Neutrophil (primary cell): ENCODE data around the gene FLT1.

Source experiments
- H3K27ac ChIP-seq: fragments of 200-600 bp; sonication (generic); 2 replicates; pipeline ENCODE4 v1.5.1; 2016; ENCODE audit warnings: mild to moderate bottlenecking, moderate library complexity
- H3K27me3 ChIP-seq: fragments of 200-600 bp; sonication (generic); 2 replicates; pipeline ENCODE4 v1.6.0; 2016; ENCODE audit warnings: mild to moderate bottlenecking
- H3K36me3 ChIP-seq: fragments of 200-600 bp; sonication (generic); 2 replicates; pipeline ENCODE4 v1.5.1; 2017
- H3K4me1 ChIP-seq, 2 experiments: fragments of 200-600 bp in 1 of 2; sonication (generic) in 1 of 2; 1 replicate in 1 of 2; 2 replicates in 1 of 2; pipeline versions ENCODE4 v1.5.1 to v1.6.1; 2013 to 2016; ENCODE audit warnings: low read depth in 1 of 2, low read length in 1 of 2, mild to moderate bottlenecking in 1 of 2, moderate library complexity in 1 of 2; ENCODE audit not compliant: control insufficient read depth in 1 of 2, insufficient read depth in 1 of 2
- H3K4me3 ChIP-seq, 2 experiments: fragments of 200-600 bp in 1 of 2; sonication (generic) in 1 of 2; 1 replicate in 1 of 2; 2 replicates in 1 of 2; pipeline ENCODE4 v1.5.1; 2013 to 2016; ENCODE audit warnings: low read depth in 1 of 2, low read length in 1 of 2, mild to moderate bottlenecking in 1 of 2, moderate library complexity in 1 of 2
- H3K9me3 ChIP-seq: fragments of 200-600 bp; sonication (generic); 2 replicates; pipeline ENCODE4 v1.5.1; 2016
- TF ChIP-seq, protein P1 (sequence below): fragments of 200-600 bp; sonication (generic); IDR thresholded peaks from 2 replicates; pipeline ENCODE4 v1.5.1; 2016; ENCODE audit warnings: antibody characterized with exemption

Gene FLT1

DNA sequence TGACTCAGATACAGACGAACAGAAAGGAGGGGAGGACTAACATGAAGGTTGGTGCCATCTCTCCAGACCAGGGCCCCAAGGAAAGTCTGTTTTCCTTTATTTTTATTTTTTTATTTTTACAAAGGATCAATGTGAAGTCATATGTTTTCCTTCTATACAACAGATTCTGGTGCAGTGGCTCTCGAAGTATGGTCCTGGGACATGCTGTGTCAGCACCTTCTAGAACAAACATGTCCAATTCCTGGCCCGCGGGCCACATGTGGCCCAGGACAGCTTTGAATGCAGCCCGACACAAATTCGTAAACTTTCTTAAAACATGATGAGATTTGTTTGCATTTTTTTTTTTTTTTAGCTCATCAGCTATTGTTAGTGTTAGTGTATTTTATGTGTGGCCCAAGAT lies 174.7 kb downstream of the FLT1 start:
- H3K4me3 ChIP-seq = no peak overlapping the region
- no peaks in the 10 kb centered on the region for H3K9me3 ChIP-seq
- no peaks in the 10 kb centered on the region for H3K36me3 ChIP-seq
- H3K27me3 ChIP-seq = peaks cover 24% of the 10 kb centered on the region
- H3K27ac ChIP-seq = no peak overlapping the region
- TF ChIP-seq, protein P1, sequence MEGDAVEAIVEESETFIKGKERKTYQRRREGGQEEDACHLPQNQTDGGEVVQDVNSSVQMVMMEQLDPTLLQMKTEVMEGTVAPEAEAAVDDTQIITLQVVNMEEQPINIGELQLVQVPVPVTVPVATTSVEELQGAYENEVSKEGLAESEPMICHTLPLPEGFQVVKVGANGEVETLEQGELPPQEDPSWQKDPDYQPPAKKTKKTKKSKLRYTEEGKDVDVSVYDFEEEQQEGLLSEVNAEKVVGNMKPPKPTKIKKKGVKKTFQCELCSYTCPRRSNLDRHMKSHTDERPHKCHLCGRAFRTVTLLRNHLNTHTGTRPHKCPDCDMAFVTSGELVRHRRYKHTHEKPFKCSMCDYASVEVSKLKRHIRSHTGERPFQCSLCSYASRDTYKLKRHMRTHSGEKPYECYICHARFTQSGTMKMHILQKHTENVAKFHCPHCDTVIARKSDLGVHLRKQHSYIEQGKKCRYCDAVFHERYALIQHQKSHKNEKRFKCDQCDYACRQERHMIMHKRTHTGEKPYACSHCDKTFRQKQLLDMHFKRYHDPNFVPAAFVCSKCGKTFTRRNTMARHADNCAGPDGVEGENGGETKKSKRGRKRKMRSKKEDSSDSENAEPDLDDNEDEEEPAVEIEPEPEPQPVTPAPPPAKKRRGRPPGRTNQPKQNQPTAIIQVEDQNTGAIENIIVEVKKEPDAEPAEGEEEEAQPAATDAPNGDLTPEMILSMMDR = no peak
- no peaks in the 10 kb centered on the region for H3K4me1 ChIP-seq

DNA sequence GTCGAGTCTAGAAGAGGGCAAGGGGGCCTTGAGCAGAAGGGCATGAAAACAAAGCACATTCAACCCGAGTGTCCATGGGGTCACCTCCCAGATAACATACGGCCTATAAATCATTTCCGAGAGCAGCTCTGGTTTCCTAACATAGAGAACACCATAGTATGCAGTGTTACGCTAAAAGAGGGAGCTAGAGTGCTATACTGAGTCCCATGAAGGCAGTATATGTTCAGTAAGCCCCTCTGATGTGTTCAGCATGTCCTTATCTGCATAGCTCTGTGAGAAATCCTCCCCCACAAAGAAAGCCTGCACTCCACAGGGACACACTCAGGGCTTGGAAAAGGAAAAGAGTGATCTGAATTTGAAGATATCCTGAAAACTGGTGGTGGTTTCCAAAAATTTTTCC lies 175.4 kb downstream of the FLT1 start:
- peaks cover 18% of the 10 kb centered on the region for H3K27me3 ChIP-seq
- no peaks in the 10 kb centered on the region for H3K36me3 ChIP-seq
- no peak overlapping the region for H3K4me3 ChIP-seq
- no peaks in the 10 kb centered on the region for H3K4me1 ChIP-seq
- H3K27ac ChIP-seq = no peak overlapping the region
- H3K9me3 ChIP-seq = no peaks in the 10 kb centered on the region
- TF ChIP-seq, protein P1 = no peak

DNA sequence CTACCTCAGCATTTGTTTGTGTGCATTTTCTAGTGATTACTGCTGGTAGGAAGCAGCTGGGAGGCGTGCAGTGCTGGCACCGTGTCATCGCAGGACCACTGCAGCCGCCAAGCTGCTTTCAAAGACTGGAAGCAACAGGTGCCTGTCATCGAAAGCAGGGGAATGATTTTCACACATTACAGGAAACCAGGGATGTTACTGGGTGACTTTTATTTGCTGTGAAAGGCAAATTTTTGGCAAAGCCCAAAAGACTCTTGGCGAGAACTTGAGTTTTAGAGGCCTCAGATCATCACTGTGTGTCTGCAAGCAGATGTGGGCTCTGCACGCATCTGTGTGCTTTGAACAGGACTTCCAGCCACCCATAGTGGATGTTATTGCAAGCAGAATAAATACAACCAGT lies 176.4 kb downstream of the FLT1 start:
- H3K9me3 ChIP-seq = no peaks in the 10 kb centered on the region
- peaks cover 15% of the 10 kb centered on the region for H3K27me3 ChIP-seq
- H3K36me3 ChIP-seq = no peaks in the 10 kb centered on the region
- no peaks in the 10 kb centered on the region for H3K4me1 ChIP-seq
- H3K4me3 ChIP-seq = no peak overlapping the region
- H3K27ac ChIP-seq = no peak overlapping the region
- TF ChIP-seq, protein P1 = no peak

DNA sequence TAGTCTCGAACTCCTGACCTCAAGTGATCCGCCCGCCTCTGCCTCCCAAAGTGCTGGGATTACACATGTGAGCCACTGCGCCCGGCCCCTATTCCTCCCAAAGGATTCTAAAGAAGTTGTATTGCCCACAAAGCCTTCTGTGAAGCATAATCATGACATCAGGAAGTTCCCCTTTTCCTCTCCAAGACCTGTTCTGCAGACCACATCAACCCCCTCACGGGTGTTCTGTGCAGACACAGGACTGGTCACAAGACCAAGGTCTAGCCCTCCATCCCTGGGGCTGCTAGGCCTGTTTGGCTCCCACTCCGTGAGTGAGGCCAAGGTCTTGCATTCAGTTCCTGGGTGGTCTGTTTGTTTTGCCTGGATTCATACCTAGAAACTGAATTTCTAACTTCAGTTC lies 178.1 kb downstream of the FLT1 start:
- Histone ChIP-seq H3K27me3 (peaks cover under 1% of the 10 kb centered on the region), H3K4me3 (no peak overlapping the region), H3K9me3 (no peaks in the 10 kb centered on the region), H3K4me1 (no peaks in the 10 kb centered on the region), H3K27ac (no peak overlapping the region), H3K36me3 (no peaks in the 10 kb centered on the region)
- TF ChIP-seq, protein P1 = no peak

DNA sequence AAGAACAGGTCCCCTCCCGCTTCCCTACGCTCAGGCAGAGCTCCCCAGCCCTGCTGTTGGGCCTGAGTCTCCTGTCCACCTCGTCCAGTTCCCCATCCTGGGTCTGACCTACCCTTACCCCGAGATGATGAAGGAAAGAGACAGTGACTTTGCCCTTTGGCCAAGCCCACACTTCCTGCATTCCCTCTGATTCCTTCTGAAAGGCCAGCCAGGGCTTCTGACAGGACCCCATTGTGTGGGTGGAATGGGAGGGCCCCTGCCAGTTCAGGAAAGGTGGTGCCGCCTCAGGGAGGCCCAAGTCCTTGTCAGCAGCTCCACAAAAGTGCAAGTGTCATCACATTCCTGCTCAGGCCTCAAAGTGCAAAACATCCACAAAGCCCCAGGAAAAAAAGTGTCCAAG lies 178.8 kb downstream of the FLT1 start:
- TF ChIP-seq, protein P1 = no peak
- Histone ChIP-seq H3K9me3 (no peaks in the 10 kb centered on the region), H3K36me3 (no peaks in the 10 kb centered on the region), H3K27ac (no peak overlapping the region), H3K4me3 (no peak overlapping the region), H3K4me1 (no peaks in the 10 kb centered on the region), H3K27me3 (no peaks in the 10 kb centered on the region)

DNA sequence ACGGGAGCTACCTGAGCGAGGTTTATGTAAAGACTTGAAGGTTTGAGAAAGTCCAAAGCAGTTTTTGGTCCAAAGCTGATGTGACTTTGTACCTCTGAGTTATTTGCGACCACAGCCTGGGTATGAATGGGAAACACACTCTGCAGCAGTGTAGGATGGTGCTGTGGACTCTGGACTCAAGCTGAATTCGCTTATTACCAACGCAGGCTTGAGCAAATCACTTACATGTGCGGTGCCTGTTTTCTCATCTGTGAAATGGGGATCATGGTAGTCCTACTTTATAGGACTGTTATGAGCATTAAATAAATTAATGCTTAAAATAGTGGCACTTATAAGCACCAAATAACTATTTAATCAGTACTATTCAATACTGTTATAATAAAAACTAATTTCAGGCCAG lies 180.0 kb downstream of the FLT1 start:
- no peaks in the 10 kb centered on the region for H3K9me3 ChIP-seq
- TF ChIP-seq, protein P1 = no peak

More for the DNA sequence above, 180.0 kb downstream of the FLT1 start:
- Histone ChIP-seq H3K27ac (no peak overlapping the region), H3K4me3 (no peak overlapping the region), H3K27me3 (no peaks in the 10 kb centered on the region), H3K4me1 (no peaks in the 10 kb centered on the region), H3K36me3 (no peaks in the 10 kb centered on the region)
